ENCODE results near the gene CSRNP3. TPM values are rescaled to one million over a fixed set of nuclear protein-coding genes. Genes with fewer than 3 reads are reported as not detected.

Gene CSRNP3
- polyA plus RNA-seq, 2 of the 4 experiments (the other 2 are of a cell fraction): 0.05 to 0.25 TPM

- CTCF ChIA-PET: interaction anchor here (0.7 to 0.8 kb wide), 2 partner anchors 12 to 243 kb away, joined by 3 to 4 read pairs; no protein-coding TSS in a partner anchor
- H3K4me3 ChIP-seq: no peak overlapping the region
- DNase-seq (ENCODE audit: low read depth in 1 of 2, low spot score in 1 of 2) (no peak), FAIRE-seq (no peak), ATAC-seq (no peak)
- no peak for TF ChIP-seq RCOR1 (IDR thresholded peaks at IDR 0.05; ENCODE audit: low read depth, low read length)
- no peak for TF ChIP-seq RAD21 (conservative IDR thresholded peaks at IDR 0.05 in 1 of 2, IDR thresholded peaks at IDR 0.05 in 1 of 2)
- TF ChIP-seq KDM1A (IDR thresholded peaks at IDR 0.05; ENCODE audit: low read depth): no peak
- TF ChIP-seq ZNF302 (CRISPR knock-in tag; IDR thresholded peaks at IDR 0.05): no peak
- TF ChIP-seq USF2 (IDR thresholded peaks at IDR 0.05): no peak
- TF ChIP-seq SREBF2 (IDR thresholded peaks at IDR 0.05): no peak
- TF ChIP-seq REST (IDR thresholded peaks at IDR 0.05): no peak
- TF ChIP-seq TFCP2L1 (CRISPR knock-in tag; IDR thresholded peaks at IDR 0.05): no peak
- TF ChIP-seq CBX8 (IDR thresholded peaks at IDR 0.05): no peak
- no peak for TF ChIP-seq CHD2 (IDR thresholded peaks at IDR 0.05; ENCODE audit: low read length, partially characterized antibody)
- TF ChIP-seq NFE2L2 (conservative IDR thresholded peaks at IDR 0.05; ENCODE audit: low read length): no peak
- TF ChIP-seq MAFK (IDR thresholded peaks at IDR 0.05; ENCODE audit: partially characterized antibody): no peak
- TF ChIP-seq HOXA7 (CRISPR knock-in tag; IDR thresholded peaks at IDR 0.05): no peak
- POLR2A ChIA-PET: no interaction called here
- no peaks in the 10 kb centered on the region for H3K4me1 ChIP-seq
- H3K9me3 ChIP-seq: no peaks in the 10 kb centered on the region; the same call in 2 of the 3 replicates
- H3K4me2 ChIP-seq: no peak overlapping the region
- WGBS (ENCODE audit: missing lambda C conversion rate): 32% methylated on average over 2 of the region's 2 CpGs
- no peak overlapping the region for H3K27ac ChIP-seq
Measured at GRCh38 chr2:165647409-165647808, 177.9 kb downstream of the CSRNP3 start.

- no peak for ATAC-seq
- no peak overlapping the region for H3K4me3 ChIP-seq
- no peaks in the 10 kb centered on the region; the same call in 2 of the 3 replicates for H3K9me3 ChIP-seq
- TF ChIP-seq HOXA7 (CRISPR knock-in tag; IDR thresholded peaks at IDR 0.05) (no peak), REST (IDR thresholded peaks at IDR 0.05) (no peak), NFE2L2 (conservative IDR thresholded peaks at IDR 0.05; ENCODE audit: low read length) (no peak), HMGXB4 (CRISPR knock-in tag; IDR thresholded peaks at IDR 0.05; ENCODE audit: borderline replicate concordance) (no peak), HOXB13 (CRISPR knock-in tag; IDR thresholded peaks at IDR 0.05; ENCODE audit: low read depth) (no peak), MYC (IDR thresholded peaks at IDR 0.05; ENCODE audit: borderline replicate concordance, low read length) (no peak), HES2 (IDR thresholded peaks at IDR 0.05) (no peak), EHF (CRISPR knock-in tag; IDR thresholded peaks at IDR 0.05) (no peak)
- ChIA-PET POLR2A (no interaction called here), CTCF (no interaction called here)
- H3K27ac ChIP-seq: no peak overlapping the region
- DNase-seq (ENCODE audit: low read depth in 1 of 2, low spot score in 1 of 2): no peak
- 34% methylated on average over 4 of the region's 4 CpGs for WGBS (ENCODE audit: missing lambda C conversion rate)
- no peak overlapping the region for H3K4me2 ChIP-seq
- no peak for FAIRE-seq
- H3K4me1 ChIP-seq: no peaks in the 10 kb centered on the region
Measured at GRCh38 chr2:165648801-165649200, 179.3 kb downstream of the CSRNP3 start.
